OCI-LY1 (cell line): ENCODE measurements around the gene STAC2.

Experiments used
- H2AFZ ChIP-seq: fragments of 200-600 bp; sonication (generic), shearing (Covaris generic); 2 replicates; pipeline ENCODE4 v1.6.0; 2014; ENCODE audit warnings: antibody characterized with exemption, mild to moderate bottlenecking, low read length
- H3F3A ChIP-seq: fragments of 200-600 bp; sonication (generic), shearing (Covaris generic); 2 replicates; pipeline ENCODE4 v1.6.0; 2014; ENCODE audit warnings: mild to moderate bottlenecking, antibody characterized with exemption, low read length, moderate library complexity; ENCODE audit not compliant: insufficient read depth
- H3K27ac ChIP-seq: fragments of 200-600 bp; sonication (generic); 2 replicates; pipeline ENCODE4 v1.5.1; 2014; ENCODE audit warnings: low read length, mixed run types, mild to moderate bottlenecking, low read depth; ENCODE audit not compliant: poor library complexity, severe bottlenecking
- H3K27me3 ChIP-seq: fragments of 200-600 bp; sonication (generic); 2 replicates; pipeline ENCODE4 v1.6.0; 2014; ENCODE audit warnings: antibody characterized with exemption, mild to moderate bottlenecking, low read length, moderate library complexity; ENCODE audit not compliant: insufficient read depth
- H3K36me3 ChIP-seq: fragments of 200-600 bp; sonication (generic); 2 replicates; pipeline ENCODE4 v1.6.1; 2014; ENCODE audit warnings: mild to moderate bottlenecking, antibody characterized with exemption, low read length, moderate library complexity, mixed read lengths; ENCODE audit not compliant: insufficient read depth
- H3K4me1 ChIP-seq: fragments of 200-600 bp; sonication (generic); 2 replicates; pipeline ENCODE4 v1.5.1; 2014; ENCODE audit warnings: mild to moderate bottlenecking, low read length, moderate library complexity; ENCODE audit not compliant: insufficient read depth, severe bottlenecking
- H3K4me2 ChIP-seq: fragments of 200-600 bp; sonication (generic), shearing (Covaris generic); 2 replicates; pipeline ENCODE4 v1.6.1; 2014; ENCODE audit warnings: low read length
- H3K4me3 ChIP-seq: fragments of 200-600 bp; sonication (generic); 2 replicates; pipeline ENCODE4 v1.5.1; 2014; ENCODE audit warnings: low read length, low read depth, mild to moderate bottlenecking, mixed read lengths; ENCODE audit not compliant: poor library complexity, severe bottlenecking
- H3K79me2 ChIP-seq: fragments of 200-600 bp; shearing (Covaris generic); 2 replicates; pipeline ENCODE4 v1.6.1; 2016; ENCODE audit warnings: mixed run types, low read length, mixed read lengths; ENCODE audit not compliant: insufficient read depth
- H3K9ac ChIP-seq: fragments of 200-600 bp; sonication (generic), shearing (Covaris generic); 2 replicates; pipeline ENCODE4 v1.6.1; 2014; ENCODE audit warnings: mild to moderate bottlenecking, low read length, mixed read lengths
- H3K9me2 ChIP-seq: fragments of 200-600 bp; sonication (generic), shearing (Covaris generic); 2 replicates; pipeline ENCODE4 v1.6.1; 2014; ENCODE audit warnings: low read depth, mild to moderate bottlenecking, low read length, mixed read lengths
- H3K9me3 ChIP-seq: fragments of 200-600 bp; shearing (Covaris generic); 2 replicates; pipeline ENCODE4 v1.6.1; 2014; ENCODE audit warnings: low read length, mixed read lengths
- H4K20me1 ChIP-seq: fragments of 200-600 bp; sonication (generic), shearing (Covaris generic); 2 replicates; pipeline ENCODE4 v1.6.0; 2016; ENCODE audit warnings: mild to moderate bottlenecking, low read length; ENCODE audit not compliant: insufficient read depth
- EZH2 ChIP-seq: fragments of 200-600 bp; sonication (generic), shearing (Covaris generic); IDR thresholded peaks from 2 replicates; pipeline ENCODE4 v1.8.0; 2017; ENCODE audit warnings: borderline replicate concordance, mixed run types, mild to moderate bottlenecking, antibody characterized with exemption, low read length, moderate library complexity, mixed read lengths
- TF ChIP-seq, protein P1 (sequence below): fragments of 200-600 bp; sonication (generic), shearing (Covaris generic); IDR thresholded peaks from 2 replicates; pipeline ENCODE4 v1.5.1; 2017; ENCODE audit warnings: mild to moderate bottlenecking, antibody characterized with exemption, low read length, moderate library complexity, mixed read lengths

Gene STAC2

DNA sequence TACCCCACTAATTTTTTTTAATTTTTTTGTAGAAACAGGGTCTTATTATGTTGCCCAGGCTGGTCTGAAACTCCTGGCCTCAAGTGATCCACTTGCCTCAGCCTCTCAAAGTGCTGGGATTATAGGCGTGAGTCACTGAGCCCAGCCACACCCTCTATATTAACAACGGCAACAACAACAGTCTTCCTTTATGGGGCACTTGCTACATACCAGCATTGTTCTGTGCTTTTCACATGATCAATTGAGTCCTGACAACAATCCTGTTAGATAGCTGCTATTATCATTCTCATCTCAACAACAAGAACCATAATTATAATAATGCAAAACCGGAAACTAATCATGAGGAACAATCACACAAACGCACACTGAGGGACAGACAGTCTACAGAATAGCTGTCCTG lies 47.2 kb downstream of the STAC2 start:
- Histone ChIP-seq H4K20me1 (no peaks in the 10 kb centered on the region), H3K27ac (no peak overlapping the region), H3K79me2 (no peaks in the 10 kb centered on the region), H3F3A (no peaks in the 10 kb centered on the region; the same call in 1 of the 2 replicates), H3K4me2 (no peak overlapping the region), H2AFZ (no peak overlapping the region), H3K4me3 (no peak overlapping the region), H3K36me3 (peaks cover 58% of the 10 kb centered on the region), H3K4me1 (peaks cover 11% of the 10 kb centered on the region), H3K9me2 (no peaks in the 10 kb centered on the region), H3K27me3 (no peaks in the 10 kb centered on the region), H3K9me3 (no peaks in the 10 kb centered on the region), H3K9ac (no peak overlapping the region)
- TF ChIP-seq, protein P1, sequence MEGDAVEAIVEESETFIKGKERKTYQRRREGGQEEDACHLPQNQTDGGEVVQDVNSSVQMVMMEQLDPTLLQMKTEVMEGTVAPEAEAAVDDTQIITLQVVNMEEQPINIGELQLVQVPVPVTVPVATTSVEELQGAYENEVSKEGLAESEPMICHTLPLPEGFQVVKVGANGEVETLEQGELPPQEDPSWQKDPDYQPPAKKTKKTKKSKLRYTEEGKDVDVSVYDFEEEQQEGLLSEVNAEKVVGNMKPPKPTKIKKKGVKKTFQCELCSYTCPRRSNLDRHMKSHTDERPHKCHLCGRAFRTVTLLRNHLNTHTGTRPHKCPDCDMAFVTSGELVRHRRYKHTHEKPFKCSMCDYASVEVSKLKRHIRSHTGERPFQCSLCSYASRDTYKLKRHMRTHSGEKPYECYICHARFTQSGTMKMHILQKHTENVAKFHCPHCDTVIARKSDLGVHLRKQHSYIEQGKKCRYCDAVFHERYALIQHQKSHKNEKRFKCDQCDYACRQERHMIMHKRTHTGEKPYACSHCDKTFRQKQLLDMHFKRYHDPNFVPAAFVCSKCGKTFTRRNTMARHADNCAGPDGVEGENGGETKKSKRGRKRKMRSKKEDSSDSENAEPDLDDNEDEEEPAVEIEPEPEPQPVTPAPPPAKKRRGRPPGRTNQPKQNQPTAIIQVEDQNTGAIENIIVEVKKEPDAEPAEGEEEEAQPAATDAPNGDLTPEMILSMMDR = no peak
- TF ChIP-seq EZH2 = no peak

GRCh38 chr17:39177256-39177655 lies 48.5 kb downstream of the STAC2 start:
- H3F3A ChIP-seq = no peaks in the 10 kb centered on the region; the same call in 1 of the 2 replicates
- no peak overlapping the region for H3K4me2 ChIP-seq
- no peaks in the 10 kb centered on the region for H3K79me2 ChIP-seq
- no peak for TF ChIP-seq EZH2
- TF ChIP-seq, protein P1 = no peak
- no peak overlapping the region for H2AFZ ChIP-seq
- no peaks in the 10 kb centered on the region for H4K20me1 ChIP-seq
- no peaks in the 10 kb centered on the region for H3K27me3 ChIP-seq
- H3K9me2 ChIP-seq = no peaks in the 10 kb centered on the region
- peaks cover 11% of the 10 kb centered on the region for H3K4me1 ChIP-seq
- peaks cover 48% of the 10 kb centered on the region for H3K36me3 ChIP-seq
- no peak overlapping the region for H3K27ac ChIP-seq
- H3K9ac ChIP-seq = no peak overlapping the region
- no peaks in the 10 kb centered on the region for H3K9me3 ChIP-seq
- H3K4me3 ChIP-seq = no peak overlapping the region

- H3K4me2 ChIP-seq = peak overlapping the region; percentile 66; the same call in 1 of the 2 replicates
Observed at GRCh38 chr17:39175695-39176093, 50.1 kb downstream of the STAC2 start.

More at GRCh38 chr17:39175695-39176093, 50.1 kb downstream of the STAC2 start:
- TF ChIP-seq, protein P1 = no peak
- no peak for TF ChIP-seq EZH2
- Histone ChIP-seq H3K27me3 (no peaks in the 10 kb centered on the region), H2AFZ (no peak overlapping the region), H3K9ac (peak overlapping the region; percentile 45; the same call in 1 of the 2 replicates), H3K9me2 (no peaks in the 10 kb centered on the region), H3F3A (no peaks in the 10 kb centered on the region; the same call in 1 of the 2 replicates), H3K9me3 (no peaks in the 10 kb centered on the region), H3K79me2 (no peaks in the 10 kb centered on the region), H3K36me3 (peaks cover 39% of the 10 kb centered on the region), H3K4me1 (peaks cover 11% of the 10 kb centered on the region), H3K27ac (no peak overlapping the region), H4K20me1 (no peaks in the 10 kb centered on the region), H3K4me3 (peak overlapping the region; percentile 50)
